Measurements from ENCODE around the gene C12orf60.

Gene C12orf60

DNA sequence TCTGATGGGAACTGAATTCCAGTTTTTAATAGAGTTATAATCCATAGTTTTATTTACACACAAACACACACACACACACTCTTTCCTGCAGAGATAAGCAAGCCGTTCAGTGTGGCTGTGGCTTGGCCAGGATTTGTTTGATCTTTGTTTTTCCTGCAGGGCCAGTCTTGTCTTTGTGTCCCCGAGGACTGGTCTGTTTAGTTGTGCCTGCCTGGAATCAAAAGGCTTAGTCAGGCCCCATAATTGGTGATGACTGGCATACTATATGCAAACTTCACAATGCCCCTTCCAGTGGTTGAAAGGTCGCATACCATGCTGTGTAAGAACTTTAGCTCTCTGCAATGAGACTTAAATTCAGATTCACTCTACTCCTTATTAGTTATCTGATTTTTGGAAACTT lies 26.2 kb upstream of the C12orf60 start:
- DNase-seq: no peak

DNA sequence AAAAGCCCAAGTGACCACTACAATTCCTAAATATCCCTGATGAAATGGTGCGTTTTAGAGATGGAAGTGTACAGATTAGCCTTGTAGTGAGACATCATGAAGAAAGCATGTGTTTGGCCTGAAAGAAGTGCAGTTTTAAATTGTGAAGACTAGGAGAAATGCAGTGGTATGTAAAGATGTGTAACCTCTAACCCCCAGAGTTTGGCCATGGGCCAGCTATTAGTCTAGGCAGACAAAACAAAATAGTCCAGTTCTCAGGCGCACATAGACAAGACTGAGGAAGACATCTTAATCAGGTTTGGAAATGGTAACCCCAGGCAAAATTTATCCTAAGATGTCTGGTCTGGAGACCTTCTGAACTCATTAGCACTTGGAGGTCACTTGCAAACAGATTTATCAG lies 23.6 kb upstream of the C12orf60 start:
- DNase-seq: no peak

DNA sequence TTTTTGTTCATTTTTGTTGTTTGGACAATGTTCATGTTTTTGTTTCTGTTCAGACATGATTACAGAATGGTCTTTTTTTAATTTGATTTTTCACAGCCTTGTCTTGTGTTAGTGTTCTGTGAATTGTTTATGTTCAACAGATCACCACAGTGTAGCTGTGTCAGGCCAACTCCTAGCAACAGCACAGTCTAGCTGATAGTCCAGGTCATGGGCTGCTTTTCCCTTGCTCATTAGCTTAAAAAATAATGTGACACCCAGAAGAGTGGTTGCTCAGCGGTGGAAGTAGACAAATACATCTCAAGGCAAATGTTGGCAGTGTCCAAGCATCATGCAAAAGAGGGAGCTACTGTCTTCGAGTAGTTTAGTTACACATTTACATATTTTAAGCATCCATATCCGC lies 22.6 kb upstream of the C12orf60 start:
- DNase-seq: no peak

DNA sequence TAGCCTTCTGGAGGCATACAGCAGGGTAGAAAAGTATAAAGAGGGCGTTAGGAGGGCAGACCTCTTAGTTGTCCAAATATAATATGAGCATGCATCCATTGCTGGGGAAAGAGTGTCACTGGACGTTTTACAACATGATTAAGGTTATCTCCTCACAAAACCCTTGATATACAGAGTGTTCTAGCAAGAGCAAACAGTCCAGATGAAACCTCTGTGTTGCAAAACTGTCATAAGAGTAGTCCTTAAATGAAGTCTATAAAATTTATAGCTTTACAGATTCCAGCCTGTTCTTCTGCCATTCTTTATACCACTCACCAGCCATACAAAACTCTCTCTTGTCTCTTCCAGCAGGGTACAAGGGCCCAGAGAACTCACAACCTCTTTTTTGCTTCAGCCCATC lies 21.9 kb upstream of the C12orf60 start:
- DNase-seq: no peak

DNA sequence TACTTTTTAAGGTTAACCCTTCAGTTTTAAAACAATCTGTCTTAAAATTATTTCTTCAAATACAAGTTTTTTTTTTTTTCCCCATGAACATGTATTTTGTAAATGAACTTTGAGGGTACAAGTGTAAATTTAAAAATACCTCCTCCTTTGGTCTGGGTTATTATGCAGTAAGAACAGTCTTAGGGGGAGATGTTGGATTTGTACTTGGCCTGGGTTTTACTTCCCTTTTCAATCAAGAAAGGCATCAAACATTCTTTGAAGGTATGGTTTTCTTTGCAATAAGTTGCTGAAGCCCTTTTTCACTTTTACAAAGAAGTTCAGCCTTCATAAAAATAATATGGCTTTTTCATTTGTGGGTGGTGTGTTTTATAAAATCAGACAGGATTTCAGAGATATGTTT lies 20.7 kb upstream of the C12orf60 start:
- no peak for DNase-seq

DNA sequence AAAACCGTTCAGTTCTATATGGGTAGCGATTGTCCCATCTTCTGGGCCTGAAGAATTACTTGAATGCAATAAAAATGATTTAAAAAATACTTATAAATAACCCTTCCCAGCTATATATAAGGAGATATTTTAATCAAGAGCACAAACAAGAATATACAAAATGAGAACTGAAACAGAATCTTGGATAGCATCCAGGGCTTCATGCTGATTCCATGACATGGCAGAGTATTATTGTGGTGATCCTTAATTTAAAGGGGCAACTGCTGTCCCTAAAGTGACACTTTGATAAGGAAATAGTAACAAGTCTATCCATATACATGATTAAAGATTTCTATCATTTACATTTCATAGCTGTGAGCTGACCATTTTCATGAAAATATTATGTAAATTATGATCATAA lies 19.0 kb upstream of the C12orf60 start:
- no peak for DNase-seq

DNA sequence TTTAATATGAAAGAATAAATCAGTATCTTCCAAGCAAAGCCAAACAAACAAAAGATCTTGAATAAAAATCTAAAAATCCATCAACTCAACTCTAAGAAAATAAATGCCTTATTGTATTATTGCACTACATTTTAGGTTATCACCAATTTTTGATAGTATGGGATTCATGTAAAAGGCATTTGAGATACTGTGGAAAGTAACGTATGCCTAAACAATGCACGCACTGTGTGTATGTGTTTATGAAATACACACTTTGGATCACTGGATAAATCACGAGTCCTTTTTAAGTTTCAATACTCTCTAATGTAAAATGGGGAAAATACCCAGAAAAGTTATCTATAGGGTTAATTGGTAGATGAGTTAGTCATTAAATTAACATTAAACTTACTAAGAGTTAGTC lies 17.9 kb upstream of the C12orf60 start:
- DNase-seq: no peak

DNA sequence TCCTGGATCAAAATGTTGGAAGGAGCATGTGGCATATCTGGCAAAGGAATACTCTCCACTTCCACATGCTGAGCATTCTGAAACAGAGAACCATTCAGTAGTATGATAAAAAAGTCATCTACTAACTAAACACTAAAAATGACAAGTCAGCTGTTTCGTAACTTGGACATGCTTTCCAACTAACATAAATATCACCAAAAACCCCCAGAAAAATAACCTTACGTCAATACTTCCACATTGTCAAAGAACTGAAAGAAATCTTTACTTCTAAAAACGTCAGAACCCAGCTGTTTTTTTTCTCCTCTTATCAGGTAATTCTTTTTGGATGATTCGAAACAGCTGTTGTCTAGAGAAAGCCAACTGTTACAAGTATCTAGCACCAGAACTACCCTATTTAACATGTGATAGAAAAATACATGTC lies 8.4 kb upstream of the C12orf60 start:
- no peak for DNase-seq

DNA sequence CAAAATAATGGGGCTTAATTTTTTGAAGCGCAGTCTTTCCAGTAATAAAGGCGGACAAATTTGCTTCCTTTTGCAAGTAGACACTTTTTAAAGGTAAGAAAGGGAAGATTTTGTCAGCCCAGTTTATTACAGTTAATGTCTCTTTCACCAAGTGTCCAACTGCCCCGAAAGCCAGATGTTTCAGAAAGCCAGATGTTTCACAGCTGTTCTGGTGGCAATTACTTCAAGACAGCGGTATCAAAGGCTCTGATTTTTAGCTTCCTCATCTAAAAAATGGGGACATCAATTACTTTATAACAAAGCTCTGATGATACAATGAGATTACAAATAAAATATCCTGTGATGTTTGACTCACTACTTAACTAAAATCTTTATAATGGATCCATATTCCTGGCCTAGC lies 1.2 kb upstream of the C12orf60 start:
- DNase-seq: no peak

DNA sequence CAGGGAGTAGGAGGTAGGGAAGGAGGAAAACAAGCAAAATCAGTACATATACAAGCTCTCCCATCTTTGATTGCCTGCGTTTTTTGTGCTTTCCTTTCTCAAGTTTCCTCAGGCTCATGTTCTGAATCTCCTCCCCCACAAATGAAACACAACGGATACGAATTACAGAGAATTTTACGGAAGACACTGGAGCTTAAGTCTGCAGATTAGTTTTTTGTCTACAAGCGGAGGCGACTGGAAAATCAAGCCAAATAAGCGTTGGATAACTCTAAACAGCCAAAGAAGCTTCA lies 804 bp upstream of the C12orf60 start:
- no peak for DNase-seq

DNA sequence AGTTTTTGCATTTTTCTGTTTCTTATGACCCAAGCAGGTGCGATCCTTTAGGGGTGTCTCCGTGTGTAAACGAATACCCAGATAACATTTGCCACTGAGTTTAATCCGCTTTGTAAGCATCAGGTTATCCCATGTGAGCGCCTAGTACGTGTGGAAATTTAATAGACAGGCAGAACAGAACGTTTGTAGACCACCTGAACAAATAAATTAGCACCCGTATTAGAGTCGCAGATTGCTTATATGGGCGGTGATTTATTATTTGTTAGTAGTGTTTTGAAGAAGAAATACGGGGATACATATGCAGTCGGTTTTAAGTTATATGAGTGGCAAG lies 325 bp downstream of the C12orf60 start:
- no peak for DNase-seq

DNA sequence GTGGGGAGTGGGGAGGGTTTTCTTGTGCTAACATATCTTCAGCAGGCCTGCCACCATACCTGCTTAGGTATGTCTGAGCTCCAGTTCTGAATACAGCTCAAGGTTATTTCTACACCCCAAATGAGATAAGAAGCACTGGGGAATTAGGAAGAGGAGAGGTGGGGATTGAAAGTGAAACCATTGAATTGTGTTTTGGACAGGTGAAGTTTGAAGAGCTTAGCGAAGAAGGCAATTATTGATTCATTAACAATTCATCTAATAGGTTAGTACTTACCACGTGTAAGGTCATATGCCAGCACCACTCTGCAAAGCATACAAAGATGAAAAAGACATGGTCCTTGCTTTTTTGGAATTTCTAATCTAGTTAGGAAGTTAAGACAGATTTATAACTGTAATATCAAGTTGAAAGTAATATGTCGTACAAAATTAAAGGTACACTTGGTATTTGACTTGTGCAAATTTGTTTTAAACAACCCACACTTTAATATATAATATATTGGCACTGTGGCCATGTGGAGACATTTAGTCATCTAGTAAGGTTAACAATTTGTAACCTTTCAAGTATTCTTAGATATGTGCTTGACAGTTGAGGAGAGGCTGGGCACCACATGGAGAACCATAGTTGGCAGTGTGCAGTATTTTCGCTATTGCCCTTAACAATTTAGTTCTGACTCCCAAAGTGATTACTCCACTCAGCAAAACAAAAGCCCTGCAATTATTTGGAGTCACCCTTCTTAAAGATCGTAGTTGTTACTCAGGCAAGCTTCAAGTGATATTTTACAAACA lies 6.9 kb downstream of the C12orf60 start:
- DNase-seq: no peak

DNA sequence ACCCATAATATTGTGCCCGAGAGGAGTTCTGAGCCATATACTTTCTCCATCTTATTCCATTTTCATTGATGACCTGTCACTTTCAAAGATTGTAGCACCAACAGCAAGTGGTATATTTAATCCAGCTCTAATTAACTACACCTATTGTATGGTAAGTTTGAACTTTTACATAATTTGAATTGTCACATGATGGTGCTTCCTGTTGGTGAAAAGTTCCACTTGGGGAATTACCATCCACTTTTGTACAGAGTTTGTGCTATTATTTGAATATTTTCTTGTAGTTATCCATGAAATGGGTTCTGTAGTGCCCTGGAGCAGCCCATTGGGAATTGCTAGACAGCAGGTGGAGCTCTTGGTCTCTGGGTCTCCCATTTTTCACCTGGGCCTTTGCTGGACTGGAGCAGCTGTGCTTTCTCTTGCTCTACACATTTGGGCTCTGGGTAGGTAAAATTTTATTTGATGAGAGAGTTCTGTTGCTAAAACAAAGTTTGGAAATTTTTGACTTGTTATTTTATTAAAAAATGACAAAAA lies 7.5 kb downstream of the C12orf60 start:
- DNase-seq: no peak

DNA sequence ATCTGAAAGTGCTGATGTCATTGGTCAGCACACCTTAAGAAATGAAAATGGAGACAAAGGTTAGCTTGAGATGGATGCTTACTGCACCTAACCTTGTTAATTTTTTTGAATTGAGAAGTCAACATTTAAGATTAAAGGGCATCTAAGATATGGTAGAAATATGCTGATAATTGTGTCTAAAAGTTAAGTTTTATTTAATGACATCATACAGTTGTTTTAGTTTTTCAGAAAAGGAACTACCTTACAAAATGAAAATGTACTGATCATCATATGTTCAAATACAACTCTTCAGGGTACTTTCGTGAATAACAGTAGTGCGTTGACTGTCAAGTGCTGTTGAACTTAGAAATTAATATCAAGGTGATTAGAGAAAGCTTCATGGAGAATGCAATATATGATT lies 8.0 kb downstream of the C12orf60 start:
- DNase-seq: no peak

DNA sequence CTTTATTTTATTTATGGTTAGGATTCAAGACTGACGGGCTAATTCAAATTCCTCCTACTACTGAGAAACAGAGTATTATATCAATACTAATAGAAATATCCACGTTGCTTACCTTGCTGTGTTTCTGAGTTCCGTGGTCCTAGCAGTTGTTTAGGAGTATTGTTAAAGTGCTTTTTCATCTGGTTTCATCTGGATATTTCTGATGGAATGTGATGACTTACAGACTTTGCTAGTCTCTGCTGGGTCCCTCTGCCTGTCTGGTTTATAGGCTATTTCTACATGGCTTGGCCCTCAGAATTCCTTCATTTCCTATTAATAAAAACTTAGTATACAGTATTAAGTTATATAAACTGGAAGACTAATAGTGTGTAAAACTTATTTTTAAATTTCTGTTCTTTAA lies 10.5 kb downstream of the C12orf60 start, which contains the start of gene SMCO3:
TSS of gene SMCO3 (minus strand) at position 169 of the 400 bp plus-strand sequence. CDS start 7,502 bp downstream, outside the sequence.
- DNase-seq: no peak

DNA sequence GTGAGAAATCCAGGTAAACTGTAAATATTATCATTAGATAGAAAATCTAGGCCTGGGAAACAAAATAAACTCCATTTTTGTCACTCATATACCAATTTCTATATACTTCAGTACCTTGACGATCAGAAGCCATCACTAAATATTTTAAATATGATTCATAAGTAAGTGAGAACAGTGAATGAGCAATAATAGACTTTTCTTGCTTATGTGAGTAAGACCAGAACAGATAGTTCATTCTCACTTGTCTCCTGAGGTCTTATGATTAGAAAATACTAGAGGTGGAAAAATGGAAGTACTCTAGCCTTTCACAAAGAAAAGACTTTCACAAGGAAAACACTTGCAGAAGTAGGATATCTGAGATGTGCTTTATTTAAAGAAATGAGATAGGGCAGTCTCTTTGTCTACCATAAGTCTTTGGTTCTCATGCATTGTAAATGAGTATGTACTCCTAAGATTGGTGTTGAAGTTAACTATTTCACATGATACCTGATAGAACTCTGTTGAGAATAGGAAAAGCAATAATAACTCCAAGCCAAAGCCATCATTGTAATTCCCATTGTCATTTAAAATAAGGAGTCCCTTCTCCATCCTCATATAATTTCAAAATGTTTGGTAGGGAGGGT lies 20.7 kb downstream of the C12orf60 start:
- no peak for DNase-seq

DNA sequence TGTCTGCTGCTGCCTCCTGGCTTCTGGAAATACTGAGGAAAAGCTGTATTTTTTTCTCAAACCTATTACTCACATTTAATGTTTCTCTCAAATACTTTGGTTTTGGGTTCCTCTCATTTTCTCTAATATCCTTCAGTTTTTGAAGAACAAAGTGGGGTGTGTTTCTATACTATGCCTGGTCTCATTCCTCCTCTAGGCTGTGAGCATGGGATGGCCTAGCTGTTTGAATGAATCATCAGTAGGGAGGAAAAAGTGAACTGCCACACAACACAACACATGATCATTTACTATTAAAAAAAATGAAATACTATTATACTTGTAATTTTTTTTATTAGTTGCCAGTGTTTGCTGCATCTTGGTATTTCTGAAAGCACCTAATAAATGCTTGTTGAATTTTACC lies 21.8 kb downstream of the C12orf60 start:
- no peak for DNase-seq

DNA sequence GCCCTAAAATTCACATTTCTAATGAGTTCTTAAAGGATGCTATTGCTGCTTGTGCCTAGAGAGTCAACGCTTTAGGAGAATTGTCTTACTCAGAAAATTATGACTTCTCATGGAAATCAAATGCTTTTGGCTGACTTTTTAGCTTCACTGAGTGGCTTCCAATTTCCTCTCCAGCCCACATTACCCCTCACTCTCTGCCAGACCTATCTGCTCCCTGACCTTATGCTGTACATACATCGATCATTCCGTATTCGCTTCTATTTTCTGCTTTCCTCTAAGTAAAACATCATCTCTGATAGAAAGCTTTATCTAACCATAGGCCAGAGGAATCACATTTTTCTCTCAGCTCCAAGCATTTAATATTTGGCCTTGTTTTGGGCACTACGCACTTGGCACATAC lies 23.0 kb downstream of the C12orf60 start:
- no peak for DNase-seq

DNA sequence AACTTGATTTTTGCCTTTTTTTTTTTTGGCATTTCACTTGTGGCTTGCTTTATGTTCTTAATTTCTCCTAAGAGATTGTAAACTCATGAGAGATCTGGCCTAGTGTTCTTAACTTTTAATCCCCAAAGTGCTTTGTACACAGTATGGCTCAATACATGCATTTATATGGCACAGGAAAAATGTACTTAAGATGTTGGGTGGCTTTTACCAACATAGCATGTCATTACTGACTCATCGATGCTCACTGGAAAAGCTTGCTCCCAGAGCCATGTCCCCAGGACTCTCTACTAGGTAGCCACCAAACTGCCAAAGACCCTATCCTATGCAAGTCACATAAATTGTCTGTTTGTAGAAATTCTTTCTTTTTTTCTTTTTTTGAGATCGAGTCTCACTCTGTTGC lies 23.6 kb downstream of the C12orf60 start:
- DNase-seq: no peak

DNA sequence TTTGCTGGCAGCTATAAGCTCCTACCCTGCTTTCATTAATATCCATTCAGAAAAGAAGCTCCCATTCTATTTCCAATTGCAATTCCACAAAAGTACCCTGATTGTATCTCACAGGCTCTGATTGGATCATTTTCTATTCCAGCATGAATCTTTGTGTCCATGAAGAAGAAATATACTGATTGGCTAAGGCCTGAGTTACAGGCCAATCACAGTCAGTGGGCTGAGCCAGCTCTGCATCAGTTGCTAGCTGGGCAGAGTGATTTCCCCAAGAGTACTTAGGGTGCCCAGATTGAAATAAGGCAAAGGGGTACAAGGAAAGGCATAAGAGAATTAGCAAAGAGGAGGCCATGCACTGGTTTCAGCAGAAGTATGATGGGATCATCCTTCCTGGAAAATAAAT lies 25.4 kb downstream of the C12orf60 start:
- no peak for DNase-seq

DNA sequence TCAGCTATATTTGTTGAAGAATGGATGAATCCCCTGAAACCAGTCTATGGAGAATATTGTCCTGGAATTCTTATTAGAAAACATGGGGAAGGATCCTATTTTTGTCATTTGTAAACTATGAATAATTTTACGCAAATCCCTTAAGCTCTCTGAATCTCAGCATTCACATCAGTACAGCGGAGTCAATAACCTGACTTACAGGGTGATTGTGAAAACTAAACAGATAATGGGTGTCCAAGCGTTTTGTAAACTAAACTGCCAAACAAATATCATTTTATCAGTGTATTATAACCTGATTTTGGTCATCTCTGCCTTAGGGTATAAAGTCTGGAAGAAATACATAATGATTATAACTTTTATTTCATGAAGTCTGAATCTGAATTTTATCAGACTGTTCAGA lies 29.9 kb downstream of the C12orf60 start:
- no peak for DNase-seq

DNA sequence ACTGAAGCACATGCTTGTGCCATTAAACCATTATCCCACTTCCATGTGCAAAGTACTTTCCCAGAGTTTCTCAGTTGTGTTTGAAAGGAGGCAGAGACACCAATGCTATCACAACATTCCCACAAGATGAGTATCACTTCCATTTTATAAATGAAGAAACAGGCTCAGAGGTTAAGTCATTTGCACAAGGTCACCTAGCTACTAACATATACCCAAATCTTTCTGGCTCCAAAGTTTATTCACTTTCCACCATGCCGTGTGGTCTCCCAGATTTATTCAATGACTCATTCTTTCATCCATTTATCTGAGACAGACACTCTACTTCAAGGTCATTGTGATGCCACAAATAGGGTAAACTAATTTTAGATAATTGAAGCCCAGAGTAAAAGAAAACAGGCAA lies 30.5 kb downstream of the C12orf60 start:
- DNase-seq: no peak

DNA sequence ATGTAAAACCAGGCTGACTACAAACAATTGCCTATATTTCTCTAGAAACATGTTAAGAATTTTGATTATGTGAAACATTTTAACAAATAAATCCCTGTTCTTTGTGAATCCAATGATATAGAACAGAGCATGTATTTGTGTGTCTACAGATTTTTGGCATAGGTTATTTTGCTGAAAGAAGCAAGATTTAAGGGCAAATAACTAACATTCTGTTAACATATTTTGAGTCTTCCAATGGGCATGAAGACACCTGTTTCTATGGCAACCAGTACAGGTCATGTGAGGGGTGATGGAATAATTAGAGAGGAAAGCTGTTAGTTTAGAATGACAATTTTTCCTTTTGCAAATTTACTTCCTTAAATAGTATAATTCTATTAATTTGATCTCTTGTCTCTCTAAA lies 31.0 kb downstream of the C12orf60 start:
- DNase-seq: no peak

DNA sequence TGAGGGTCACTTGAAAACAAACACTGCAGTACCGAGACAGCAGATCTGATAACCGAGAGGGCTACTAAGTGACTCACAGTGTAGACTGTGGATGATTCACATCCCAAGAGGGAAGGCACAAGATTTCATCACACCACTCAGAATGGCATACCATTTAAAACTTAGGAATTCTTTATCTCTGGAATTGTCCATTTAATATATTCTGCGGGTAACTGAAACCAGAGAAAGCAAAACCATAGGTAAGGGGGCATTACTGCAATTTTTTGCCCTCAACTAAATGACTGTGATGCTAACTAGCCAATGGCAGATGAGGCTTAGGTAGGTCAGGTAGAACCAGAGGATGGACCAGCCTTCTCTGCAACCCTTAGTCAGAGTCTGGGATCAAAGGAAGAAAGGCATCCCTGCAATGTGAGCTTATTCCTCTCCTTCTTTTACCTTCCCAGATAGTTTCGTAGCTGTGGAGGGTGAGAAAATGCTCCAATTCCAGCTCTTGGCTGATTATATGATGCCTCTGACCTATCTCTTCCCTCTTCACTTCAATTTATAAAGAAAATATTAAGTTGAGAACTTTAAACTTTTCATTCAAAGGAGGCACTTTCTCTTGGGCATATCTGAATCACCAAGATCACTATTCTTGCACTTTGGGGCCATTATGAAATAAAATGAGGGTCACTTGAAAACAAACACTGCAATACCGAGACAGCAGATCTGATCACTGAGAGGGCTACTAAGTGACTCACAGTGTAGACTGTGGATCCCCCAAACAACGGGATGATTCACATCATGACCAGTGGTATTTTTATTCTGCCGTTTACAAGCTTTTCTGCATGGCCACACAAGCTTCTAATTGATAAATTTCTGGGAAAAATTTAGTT lies 33.1 kb downstream of the C12orf60 start:
- DNase-seq: no peak
